Testis (tissue), 3 donors: ENCODE measurements around the gene RTP3. TPM values are rescaled to one million over a fixed set of nuclear protein-coding genes. Genes with fewer than 3 reads are reported as not detected.

ENCODE experiments used
- DNase-seq: peaks from one replicate; pipeline ENCODE4 v3.0.0-alpha.2; 2019
- H3K27ac ChIP-seq, 2 donors: fragments of 200-600 bp; sonication (generic); one replicate each; pipeline ENCODE4 v1.5.1; 2019
- H3K27me3 ChIP-seq: fragments of 200-600 bp; sonication (generic); one replicate; pipeline ENCODE4 v1.5.1; 2019
- H3K36me3 ChIP-seq: fragments of 200-600 bp; sonication (generic); one replicate; pipeline ENCODE4 v1.5.1; 2017; ENCODE audit warnings: low read depth; ENCODE audit errors: missing control alignments
- H3K4me1 ChIP-seq: fragments of 200-600 bp; sonication (generic); one replicate; pipeline ENCODE4 v1.5.1; 2019
- H3K4me3 ChIP-seq, 2 donors: fragments of 200-600 bp; sonication (generic); one replicate each; pipeline ENCODE4 v1.5.1; 2017 to 2019
- H3K9me3 ChIP-seq: fragments of 200-600 bp; sonication (generic); one replicate; pipeline ENCODE4 v1.5.1; 2017
- CTCF ChIP-seq, 3 experiments: fragments of 450-650 bp in 2 of 3; fragments of 200-600 bp in 1 of 3; sonication (generic) in 1 of 3; IDR thresholded peaks; one replicate each; pipeline ENCODE4 v1.5.1; 2016 to 2019; ENCODE audit warnings: antibody characterized with exemption in 3 of 3, mild to moderate bottlenecking in 2 of 3, moderate library complexity in 1 of 3
- POLR2A ChIP-seq: fragments of 450-650 bp; IDR thresholded peaks from one replicate; pipeline ENCODE4 v1.6.1; 2017; ENCODE audit warnings: antibody characterized with exemption, mild to moderate bottlenecking, moderate library complexity
- WGBS, 2 donors: methylation state at CpG; one replicate each; pipeline ENCODE4 v1.1.5; 2018; 5-methylcytosine and 5-hydroxymethylcytosine counted together
- intact Hi-C: fragments of 100-400 bp; cut with DNase I; formaldehyde crosslinking; loops from one replicate; pipeline ENCODE4 v1.15.1; 2023; ENCODE audit warnings: low total_unique reads
- polyA plus RNA-seq: library from polyadenylated mRNA; stranded (reverse); fragments of 350-450 nt; fragmentation: Illumina TruSeq; extraction: RNeasy Lipid Tissue Mini Kit (QIAGEN cat#74804); gene quantifications from one replicate; pipeline ENCODE4 v1.2.3, GENCODE V29; 2014; ENCODE audit warnings: low read depth, low replicate concordance; ENCODE audit not compliant: insufficient read depth
- total RNA-seq, 2 donors: library from RNA; depleted of rRNA; stranded (reverse); fragments of >200 nt; gene quantifications; one replicate each; pipeline ENCODE4 v1.2.3, GENCODE V29; 2016

The RTP3 gene
- total and polyA plus RNA-seq, 3 donors from 2014 or later: 0.50 to 2.0 (median 1.1) TPM

GRCh38 chr3:46505953-46506352 lies 8.2 kb downstream of the RTP3 start:
- no peaks in the 10 kb centered on the region for H3K27me3 ChIP-seq
- no peaks in the 10 kb centered on the region for H3K4me1 ChIP-seq
- H3K36me3 ChIP-seq: no peaks in the 10 kb centered on the region
- intact Hi-C loops: no loop called here
- H3K4me3 ChIP-seq: no peak overlapping the region
- no peak overlapping the region for H3K27ac ChIP-seq
- TF ChIP-seq CTCF (IDR thresholded peaks at IDR 0.05) (no peak), POLR2A (no peak)
- WGBS, 2 donors: 79 to 86% methylated on average over 10 of the region's 10 CpGs
- no peak for DNase-seq
- no peaks in the 10 kb centered on the region for H3K9me3 ChIP-seq

- DNase-seq: no peak
- Histone ChIP-seq H3K9me3 (no peaks in the 10 kb centered on the region), H3K4me3 (no peak overlapping the region), H3K27me3 (no peaks in the 10 kb centered on the region), H3K36me3 (no peaks in the 10 kb centered on the region), H3K4me1 (no peaks in the 10 kb centered on the region), H3K27ac (no peak overlapping the region)
- WGBS, 2 donors: 82 to 86% methylated on average over 3 of the region's 3 CpGs
- intact Hi-C loops: no loop called here
- TF ChIP-seq POLR2A (no peak), CTCF (IDR thresholded peaks at IDR 0.05) (no peak)
Observed at GRCh38 chr3:46506526-46506925, 8.8 kb downstream of the RTP3 start.

GRCh38 chr3:46508850-46509591 lies 11.2 kb downstream of the RTP3 start:
- no peak for TF ChIP-seq POLR2A
- TF ChIP-seq CTCF (IDR thresholded peaks at IDR 0.05): no peak
- no peaks in the 10 kb centered on the region for H3K9me3 ChIP-seq
- no peaks in the 10 kb centered on the region for H3K4me1 ChIP-seq
- H3K27me3 ChIP-seq: no peaks in the 10 kb centered on the region
- H3K4me3 ChIP-seq: no peak overlapping the region
- H3K36me3 ChIP-seq: no peaks in the 10 kb centered on the region
- no peak overlapping the region for H3K27ac ChIP-seq
- DNase-seq: no peak
- intact Hi-C loops: no loop called here
- 77 to 81% methylated on average over 4 of the region's 4 CpGs for WGBS, 2 donors

- no peaks in the 10 kb centered on the region for H3K27me3 ChIP-seq
- H3K9me3 ChIP-seq: no peaks in the 10 kb centered on the region
- intact Hi-C loops: no loop called here
- no peaks in the 10 kb centered on the region for H3K4me1 ChIP-seq
- TF ChIP-seq POLR2A (no peak), CTCF (IDR thresholded peaks at IDR 0.05) (no peak)
- WGBS, 2 donors: 67 to 76% methylated on average over 4 of the region's 4 CpGs
- no peaks in the 10 kb centered on the region for H3K36me3 ChIP-seq
- no peak overlapping the region for H3K4me3 ChIP-seq
- H3K27ac ChIP-seq: no peak overlapping the region
- no peak for DNase-seq
Observed at GRCh38 chr3:46509661-46510187, 11.9 kb downstream of the RTP3 start.
